Liver (tissue), 3 donors: ENCODE results near the gene LCORL.

Source experiments
- CTCF ChIP-seq: fragments of 150-350 bp; IDR thresholded peaks from 2 replicates; pipeline ENCODE4 v1.5.1; 2017; ENCODE audit warnings: improper control_type of control experiment, low read depth, low read length; ENCODE audit not compliant: missing input control
- EGR1 ChIP-seq, 2 donors: IDR thresholded peaks; 2 replicates each; pipeline ENCODE4 v1.6.1; 2016 to 2018; ENCODE audit warnings: antibody characterized with exemption in 2 of 2, low read depth in 2 of 2
- ZBTB33 ChIP-seq: IDR thresholded peaks from 2 replicates; pipeline ENCODE4 v1.6.1; 2016; ENCODE audit warnings: antibody characterized with exemption
- donor health status: healthy.
- donor health status: healthy.

- TF ChIP-seq ZBTB33, result no peak
- TF ChIP-seq CTCF, result no peak
- no peak for TF ChIP-seq EGR1 (IDR thresholded peaks at IDR 0.05; ENCODE audit: low read depth in 2 of 2)
Observed at GRCh38 chr4:17875402-17876070, 146.0 kb downstream of the LCORL start.
